SK-N-SH (cell line): ENCODE results near the gene SOBP. TPM values are rescaled to one million over a fixed set of nuclear protein-coding genes. Genes with fewer than 3 reads are reported as not detected.

Source experiments
- CTCF ChIA-PET: fragments of 300-600, 350-600 bp; formaldehyde crosslinking; extraction: SDS; loops from one replicate; lab custom pipeline; 2021; lab: Yijun Ruan, JAX
- POLR2A ChIA-PET: fragments of 350-600 bp; sonication (Branson Sonifier 250); formaldehyde crosslinking; extraction: SDS; loops from one replicate; lab custom pipeline; 2020; ENCODE audit warnings: antibody characterized with exemption, inconsistent platforms; lab: Yijun Ruan, JAX
- DNase-seq: peaks from one replicate; pipeline ENCODE4 v3.0.0; 2012
- H2AFZ ChIP-seq: fragments of 200-600 bp; sonication (generic); 2 replicates; pipeline ENCODE4 v1.8.1; 2016; ENCODE audit warnings: antibody characterized with exemption, mild to moderate bottlenecking, low read depth
- H3F3A ChIP-seq: fragments of 200-600 bp; sonication (generic); replicated peaks from 2 replicates; pipeline ENCODE3; 2016; ENCODE audit warnings: antibody characterized with exemption, mild to moderate bottlenecking; ENCODE audit not compliant: insufficient read depth
- H3K27ac ChIP-seq, 2 experiments: fragments of 200-500 bp in 1 of 2; fragments of 200-600 bp in 1 of 2; sonication (Bioruptor generic) in 1 of 2; sonication (generic), shearing (Covaris generic) in 1 of 2; 2 replicates each; pipeline versions ENCODE4 v1.5.1 to v1.6.1; 2014 to 2016; ENCODE audit warnings: low read depth in 2 of 2, inconsistent platforms in 1 of 2, low read length in 1 of 2, mild to moderate bottlenecking in 1 of 2, mixed read lengths in 1 of 2
- H3K27me3 ChIP-seq: fragments of 200-600 bp; sonication (generic), shearing (Covaris generic); 2 replicates; pipeline ENCODE4 v1.6.1; 2016; ENCODE audit warnings: mixed run types; ENCODE audit not compliant: insufficient read depth
- H3K36me3 ChIP-seq, 2 experiments: fragments of 200-500 bp in 1 of 2; fragments of 200-600 bp in 1 of 2; sonication (Bioruptor generic) in 1 of 2; sonication (generic) in 1 of 2; replicated peaks in 1 of 2; 2 replicates each; pipeline versions ENCODE3 to v1.5.1; 2014 to 2016; ENCODE audit warnings: low read length in 1 of 2, mild to moderate bottlenecking in 1 of 2; ENCODE audit not compliant: insufficient read depth in 2 of 2, control insufficient read depth in 1 of 2
- H3K4me1 ChIP-seq, 2 experiments: fragments of 200-500 bp in 1 of 2; fragments of 200-600 bp in 1 of 2; sonication (Bioruptor generic) in 1 of 2; sonication (generic), shearing (Covaris generic) in 1 of 2; 2 replicates each; pipeline versions ENCODE4 v1.5.1 to v1.6.1; 2014 to 2016; ENCODE audit warnings: low read depth in 1 of 2, low read length in 1 of 2, mixed run types in 1 of 2; ENCODE audit not compliant: insufficient read depth in 2 of 2, control insufficient read depth in 1 of 2
- H3K4me2 ChIP-seq: fragments of 200-600 bp; sonication (generic), shearing (Covaris generic); 2 replicates; pipeline ENCODE4 v1.6.1; 2017; ENCODE audit warnings: mixed run types
- H3K4me3 ChIP-seq, 2 experiments: fragments of 200-500 bp in 1 of 2; fragments of 200-600 bp in 1 of 2; sonication (Bioruptor generic) in 1 of 2; sonication (generic), shearing (Covaris generic) in 1 of 2; 2 replicates each; pipeline versions ENCODE4 v1.5.1 to v1.8.1; 2014 to 2016; ENCODE audit warnings: low read depth in 2 of 2, inconsistent platforms in 1 of 2, low read length in 1 of 2, mild to moderate bottlenecking in 1 of 2, mixed read lengths in 1 of 2, moderate library complexity in 1 of 2
- H3K79me2 ChIP-seq: fragments of 200-600 bp; sonication (generic); 2 replicates; pipeline ENCODE4 v1.8.1; 2017; ENCODE audit warnings: mild to moderate bottlenecking; ENCODE audit not compliant: insufficient read depth
- H3K9ac ChIP-seq: fragments of 200-600 bp; sonication (generic); 2 replicates; pipeline ENCODE4 v1.6.1; 2017; ENCODE audit warnings: mixed run types
- H3K9me2 ChIP-seq: fragments of 200-600 bp; sonication (generic); 2 replicates; pipeline ENCODE4 v1.6.1; 2017; ENCODE audit warnings: mixed run types
- H3K9me3 ChIP-seq: fragments of 200-600 bp; sonication (generic); 2 replicates; pipeline ENCODE4 v1.6.1; 2017; ENCODE audit warnings: mixed run types, mild to moderate bottlenecking, moderate library complexity
- H4K20me1 ChIP-seq: fragments of 200-600 bp; sonication (generic); 2 replicates; pipeline ENCODE4 v1.6.1; 2017; ENCODE audit warnings: mild to moderate bottlenecking, mixed run types; ENCODE audit not compliant: insufficient read depth
- CTCF ChIP-seq: fragments of 200-600 bp; sonication (generic); IDR thresholded peaks from 2 replicates; pipeline ENCODE4 v1.6.1; 2017; ENCODE audit warnings: antibody characterized with exemption, mild to moderate bottlenecking, moderate library complexity
- ELF1 ChIP-seq: IDR thresholded peaks from 2 replicates; pipeline ENCODE4 v1.4.0; 2012
- FOXM1 ChIP-seq: IDR thresholded peaks from 2 replicates; pipeline ENCODE4 v1.4.0; 2012; ENCODE audit warnings: low read depth, mild to moderate bottlenecking
- GABPA ChIP-seq: IDR thresholded peaks from 2 replicates; pipeline ENCODE4 v1.4.0; 2012; ENCODE audit warnings: low read depth, mild to moderate bottlenecking
- MAX ChIP-seq: IDR thresholded peaks from 2 replicates; pipeline ENCODE4 v1.4.0; 2012; ENCODE audit warnings: low read depth
- MEF2A ChIP-seq: IDR thresholded peaks from 2 replicates; pipeline ENCODE4 v1.4.0; 2012; ENCODE audit warnings: low read depth, borderline replicate concordance
- MXI1 ChIP-seq: IDR thresholded peaks from 2 replicates; pipeline ENCODE4 v1.6.1; 2012; ENCODE audit warnings: mild to moderate bottlenecking, low read depth, low read length, improper control_type of control experiment
- NRF1 ChIP-seq: IDR thresholded peaks from 2 replicates; pipeline ENCODE4 v1.6.1; 2012; ENCODE audit warnings: low read depth, mild to moderate bottlenecking, low read length
- POLR2AphosphoS5 ChIP-seq: IDR thresholded peaks from 2 replicates; pipeline ENCODE4 v1.6.1; 2012; ENCODE audit warnings: low read depth, low read length
- RCOR1 ChIP-seq: fragments of 150-350 bp; IDR thresholded peaks from 2 replicates; pipeline ENCODE4 v1.6.1; 2017; ENCODE audit warnings: antibody characterized with exemption, low read length
- RFX5 ChIP-seq: IDR thresholded peaks from 2 replicates; pipeline ENCODE4 v1.6.1; 2012; ENCODE audit warnings: mild to moderate bottlenecking, improper control_type of control experiment, low read length
- RXRA ChIP-seq: IDR thresholded peaks from 2 replicates; pipeline ENCODE4 v1.4.0; 2012; ENCODE audit warnings: low read depth, mild to moderate bottlenecking, borderline replicate concordance
- TAF1 ChIP-seq: IDR thresholded peaks from 2 replicates; pipeline ENCODE4 v1.6.1; 2012; ENCODE audit warnings: low read depth, mild to moderate bottlenecking, low read length, moderate library complexity, borderline replicate concordance
- TEAD4 ChIP-seq: IDR thresholded peaks from 2 replicates; pipeline ENCODE4 v1.4.0; 2012; ENCODE audit warnings: mild to moderate bottlenecking, borderline replicate concordance; ENCODE audit not compliant: insufficient read depth
- USF1 ChIP-seq: IDR thresholded peaks from 2 replicates; pipeline ENCODE4 v1.4.0; 2012; ENCODE audit warnings: low read depth, borderline replicate concordance
- YY1 ChIP-seq: IDR thresholded peaks from 2 replicates; pipeline ENCODE4 v1.4.0; 2012; ENCODE audit warnings: low read depth, mild to moderate bottlenecking
- ZBTB33 ChIP-seq: IDR thresholded peaks from 2 replicates; pipeline ENCODE4 v1.4.0; 2012; ENCODE audit warnings: low read depth, borderline replicate concordance
- WGBS: methylation state at CpG from one replicate; pipeline ENCODE4 v1.1.6; 2017; ENCODE audit warnings: low lambda C conversion rate; 5-methylcytosine and 5-hydroxymethylcytosine counted together
- polyA plus RNA-seq, 3 experiments: library from polyadenylated mRNA; depleted of rRNA; stranded (reverse); fragments of >200 nt; gene quantifications; 2 replicates each; pipeline ENCODE4 v1.2.3, GENCODE V29; 2012

SOBP gene
- polyA plus RNA-seq, 1 of the 3 experiments (the other 2 are of a cell fraction), result 0.61 TPM

- Histone ChIP-seq H3K4me3 (no peak overlapping the region), H3K4me2 (no peak overlapping the region), H3K9me2 (no peaks in the 10 kb centered on the region), H3K4me1 (peaks cover 0 to 5% of the 10 kb centered on the region in 2 experiments; a peak in 2 of 4 replicates), H2AFZ (no peak overlapping the region), H3K9ac (no peak overlapping the region), H3K27me3 (no peaks in the 10 kb centered on the region), H3K27ac (no peak overlapping the region), H4K20me1 (no peaks in the 10 kb centered on the region), H3K79me2 (no peaks in the 10 kb centered on the region), H3K9me3 (peaks cover 14% of the 10 kb centered on the region), H3F3A (no peaks in the 10 kb centered on the region), H3K36me3 (peaks cover 7 to 13% of the 10 kb centered on the region in 2 experiments)
- no peak for DNase-seq
- TF ChIP-seq RFX5 (no peak), MAX (no peak), CTCF (no peak), RCOR1 (no peak), NRF1 (no peak), MEF2A (no peak), ZBTB33 (no peak), GABPA (no peak), FOXM1 (no peak), TEAD4 (no peak), MXI1 (no peak), ELF1 (no peak), POLR2AphosphoS5 (no peak), YY1 (no peak)
- ChIA-PET POLR2A (no interaction called here), CTCF (no interaction called here)
- 71% methylated on average over 2 of the region's 2 CpGs for WGBS
These were observed 23.3 kb downstream of the SOBP start for GRCh38 chr6:107513214-107513613.

- no peak for DNase-seq
- Histone ChIP-seq H3K79me2 (no peaks in the 10 kb centered on the region), H3K27me3 (no peaks in the 10 kb centered on the region), H3K4me3 (no peak overlapping the region), H2AFZ (no peak overlapping the region), H3K9me3 (peaks cover 14% of the 10 kb centered on the region), H3K27ac (no peak overlapping the region), H3K4me2 (no peak overlapping the region), H3K9me2 (no peaks in the 10 kb centered on the region), H3K4me1 (peaks cover 0 to 5% of the 10 kb centered on the region in 2 experiments; a peak in 1 of 4 replicates), H4K20me1 (no peaks in the 10 kb centered on the region), H3F3A (no peaks in the 10 kb centered on the region), H3K9ac (no peak overlapping the region), H3K36me3 (peaks cover 7 to 13% of the 10 kb centered on the region in 2 experiments)
- TF ChIP-seq RXRA (no peak), YY1 (no peak), MAX (no peak), TAF1 (no peak), USF1 (no peak), RFX5 (no peak), FOXM1 (no peak)
- POLR2A ChIA-PET, result no interaction called here
- WGBS, result 81% methylated on average over 5 of the region's 5 CpGs
- CTCF ChIA-PET, result interaction anchor here (1.4 kb wide), 1 partner anchor 11 kb away, joined by 4 read pairs; no protein-coding TSS in a partner anchor
These were observed 26.0 kb downstream of the SOBP start for GRCh38 chr6:107515955-107516354.
